Astrocyte of the cerebellum (primary cell): Measurements from ENCODE around the gene ACP7.

Experiments
- DNase-seq: peaks from one replicate; pipeline ENCODE4 v3.0.0-alpha.2; 2011; ENCODE audit warnings: low read depth
- H3K4me3 ChIP-seq: 2 replicates; pipeline ENCODE4 v1.5.1; 2011; ENCODE audit warnings: mild to moderate bottlenecking, low read depth, low read length, moderate library complexity
- CTCF ChIP-seq: IDR thresholded peaks from 2 replicates; pipeline ENCODE4 v1.5.1; 2012; ENCODE audit warnings: low read length, low read depth, moderate library complexity, mild to moderate bottlenecking; ENCODE audit errors: missing control alignments
- in situ Hi-C: cut with HindIII; loops from 2 replicates; pipeline ENCODE4 v1.10.0; 2017; ENCODE audit warnings: low sequenced_read_pairs

ACP7 gene

GRCh38 chr19:39083983-39084731 lies at the start of gene ACP7:
TSS of gene ACP7 (plus strand) at chr19:39084368. CDS start at chr19:39085270, 902 bp downstream.
- DNase-seq, result no peak
- no peak for TF ChIP-seq CTCF
- peak within 1 kb of the TSS; percentile 32 for H3K4me3 ChIP-seq
- in situ Hi-C loops, result no loop called here

- in situ Hi-C loops, result no loop called here
- no peak for DNase-seq
- H3K4me3 ChIP-seq, result no peak overlapping the region
- no peak for TF ChIP-seq CTCF
These were observed 47.6 kb upstream of the ACP7 start for GRCh38 chr19:39036581-39036980.

- in situ Hi-C loops, result no loop called here
- no peak overlapping the region for H3K4me3 ChIP-seq
- no peak for DNase-seq
- TF ChIP-seq CTCF, result no peak
These were observed 47.0 kb upstream of the ACP7 start for GRCh38 chr19:39037194-39037593.

- in situ Hi-C loops, result no loop called here
- H3K4me3 ChIP-seq, result no peak overlapping the region
- no peak for DNase-seq
- no peak for TF ChIP-seq CTCF
These were observed 46.1 kb upstream of the ACP7 start for GRCh38 chr19:39038098-39038497.

GRCh38 chr19:39045506-39045905 lies 38.7 kb upstream of the ACP7 start:
- no peak for DNase-seq
- no peak overlapping the region for H3K4me3 ChIP-seq
- no peak for TF ChIP-seq CTCF
- in situ Hi-C loops, result no loop called here

GRCh38 chr19:39046037-39046821 lies 37.9 kb upstream of the ACP7 start:
- DNase-seq, result no peak
- in situ Hi-C loops, result no loop called here
- no peak for TF ChIP-seq CTCF
- H3K4me3 ChIP-seq, result no peak overlapping the region
